H1 (cell line): ENCODE results near the gene KLHL29. TPM values are rescaled to one million over a fixed set of nuclear protein-coding genes. Genes with fewer than 3 reads are reported as not detected.

ENCODE experiments used
- EP300 ChIP-seq, 2 experiments: IDR thresholded peaks; 1 replicate in 1 of 2; 2 replicates in 1 of 2; pipeline ENCODE4 v1.6.1; 2011 to 2012; ENCODE audit warnings: low read depth in 2 of 2, low read length in 2 of 2, mild to moderate bottlenecking in 2 of 2, borderline replicate concordance in 1 of 2, inconsistent platforms in 1 of 2, moderate library complexity in 1 of 2
- JUND ChIP-seq: IDR thresholded peaks from 2 replicates; pipeline ENCODE4 v1.6.1; 2011; ENCODE audit warnings: mild to moderate bottlenecking, improper control_type of control experiment, low read length
- PHF8 ChIP-seq: fragments of 200-600 bp; sonication (generic); conservative IDR thresholded peaks from 2 replicates; pipeline ENCODE4 v1.7.1; 2012; ENCODE audit warnings: low read depth, mild to moderate bottlenecking, inconsistent platforms, low read length, moderate library complexity
- SP1 ChIP-seq: IDR thresholded peaks from 2 replicates; pipeline ENCODE4 v1.6.1; 2011; ENCODE audit warnings: low read depth, low read length
- SRF ChIP-seq: IDR thresholded peaks from 2 replicates; pipeline ENCODE4 v1.6.1; 2011; ENCODE audit warnings: mild to moderate bottlenecking, low read depth, low read length, moderate library complexity
- TCF12 ChIP-seq: IDR thresholded peaks from 2 replicates; pipeline ENCODE4 v1.6.1; 2011; ENCODE audit warnings: low read depth, mild to moderate bottlenecking, low read length
- polyA plus RNA-seq, 7 experiments: library from polyadenylated mRNA; depleted of rRNA in 3 of 7; stranded (reverse) in 5 of 7; unstranded in 2 of 7; fragments of >200 nt in 5 of 7; fragments of 200-250 nt in 2 of 7; gene quantifications; 1 replicate in 5 of 7; 2 replicates in 1 of 7; 4 replicates in 1 of 7; pipeline versions ENCODE4 v1.2.1 to v1.2.3, GENCODE V29; 2011 to 2013; ENCODE audit warnings: missing spikeins in 2 of 7, mixed read lengths in 2 of 7
- total RNA-seq: library from RNA; stranded (reverse); fragmentation: NEBNext Ultra II Directional; extraction: Animal tissue kit (Norgen Biotek cat#: 25700); gene quantifications from 2 replicates; pipeline ENCODE4 v1.2.1, GENCODE V29; 2021

Gene KLHL29
- total and polyA plus RNA-seq, 2 of the 8 experiments (the other 6 are each of a cell fraction or from before 2014, with no cell fraction given) = 1.1 to 4.7 TPM

DNA sequence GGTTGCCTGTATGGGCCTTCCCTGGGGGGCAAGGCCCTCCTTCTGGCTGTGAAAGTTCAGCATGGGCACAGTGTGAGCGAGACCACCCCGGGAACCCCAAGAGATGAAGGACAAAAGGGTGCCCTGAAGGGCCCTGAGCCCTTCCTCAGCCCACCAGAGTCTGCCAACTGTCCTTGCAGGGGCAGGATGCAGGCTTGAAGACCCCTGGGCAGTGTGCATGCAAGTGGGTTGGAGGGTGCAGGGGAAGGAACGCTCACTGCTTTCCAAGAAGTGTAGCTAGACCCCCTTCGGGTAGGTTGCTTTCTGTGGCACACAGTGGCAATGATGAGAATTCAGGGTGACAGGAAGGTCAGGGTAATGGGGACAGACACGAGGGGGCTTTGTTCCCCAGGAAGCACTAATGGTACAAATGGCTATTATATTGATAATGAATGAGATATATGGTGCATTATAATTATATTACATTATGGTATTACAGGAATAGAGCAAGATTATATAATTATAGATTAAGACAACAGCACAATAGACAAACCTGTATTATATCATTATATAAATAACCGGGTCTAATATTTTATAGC lies 313.2 kb downstream of the KLHL29 start (continued):
- TF ChIP-seq EP300 (IDR thresholded peaks at IDR 0.05; ENCODE audit: borderline replicate concordance in 1 of 2, low read depth in 2 of 2, low read length in 2 of 2) (no peak), SRF (no peak), SP1 (no peak), PHF8 (no peak), TCF12 (no peak), JUND (no peak)
